NCI-H1105 (cell line): ENCODE results near the gene NEDD9.

Source experiments
- DNase-seq: peaks from one replicate; lab custom pipeline; 2025; lab: John Stamatoyannopoulos, UW

NEDD9 gene

DNA sequence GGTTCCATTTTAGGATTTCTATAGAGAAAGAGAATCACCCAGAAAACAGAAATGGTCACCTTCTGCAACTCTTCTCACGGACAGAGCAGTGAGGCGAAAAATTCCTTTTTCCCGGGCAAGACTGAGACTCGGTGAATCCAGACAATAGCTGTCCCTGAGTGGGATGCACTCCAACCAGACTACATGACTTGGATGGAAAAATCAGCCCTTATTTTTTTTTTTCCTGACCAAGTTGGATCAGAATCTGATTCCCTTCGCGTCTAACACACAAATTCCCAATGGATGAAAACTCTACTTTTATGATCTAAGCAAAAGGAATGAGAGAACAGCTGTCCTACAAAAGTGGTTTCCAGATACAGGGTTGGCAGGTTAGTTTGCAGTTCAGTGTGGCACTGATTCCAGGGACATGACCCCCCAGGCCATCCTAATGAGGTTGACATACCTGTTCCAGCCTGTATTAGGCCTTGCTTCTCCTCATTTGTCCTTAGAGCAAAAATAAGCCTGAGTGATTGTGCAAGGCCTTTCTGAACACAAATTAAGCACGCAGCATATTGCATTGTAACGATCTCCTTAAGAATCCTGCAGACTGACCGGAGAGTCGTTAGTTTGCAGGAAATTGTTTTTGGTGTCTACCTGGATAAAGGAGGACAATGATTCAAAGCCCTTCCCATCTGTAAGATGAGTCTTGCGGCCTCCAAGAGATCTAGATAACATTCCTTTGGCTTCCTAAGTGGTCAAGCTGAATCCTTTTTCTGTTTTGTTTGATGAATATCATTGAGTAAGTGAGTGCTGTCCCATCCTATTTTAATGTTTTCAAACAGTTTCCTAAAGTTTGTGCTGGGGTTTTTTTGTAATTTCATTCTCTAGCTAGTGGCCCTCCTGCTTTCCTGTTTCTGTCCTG, 1.5 kb upstream of the NEDD9 start:
- no peak for DNase-seq

- peak; percentile 50 for DNase-seq
Measured at GRCh38 chr6:11232770-11233626, 530 bp upstream of the NEDD9 start.

DNA sequence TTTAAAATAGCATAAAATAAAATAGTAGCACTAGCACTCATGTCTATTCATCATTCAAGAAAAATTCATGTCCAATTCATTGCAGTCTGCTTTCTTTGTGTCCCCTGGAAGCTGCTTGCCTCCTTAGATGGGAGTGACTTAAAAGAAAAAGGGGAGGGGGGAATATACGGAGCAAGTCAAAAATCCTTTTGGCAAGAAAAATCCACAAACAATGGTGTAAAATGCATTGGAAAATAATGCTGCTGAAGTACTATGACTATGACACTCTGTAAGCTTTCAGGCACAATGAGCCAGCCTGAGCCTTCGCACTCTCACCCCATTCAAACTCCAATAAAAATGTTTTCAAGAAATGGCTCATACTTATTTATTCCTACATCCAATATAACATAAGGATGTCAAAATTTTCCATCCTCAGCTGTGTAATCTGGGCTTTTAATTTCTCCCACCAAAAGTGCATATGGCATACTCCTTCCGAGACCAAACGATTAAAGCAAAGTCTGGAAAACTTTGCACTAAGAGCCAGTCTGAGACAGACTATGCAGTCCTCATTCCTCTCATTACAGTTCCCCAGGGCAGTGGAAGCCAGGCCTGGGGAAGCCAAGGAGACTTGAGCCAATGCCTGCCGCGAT, 790 bp downstream of the NEDD9 start:
- DNase-seq, result no peak

- no peak for DNase-seq
Measured at GRCh38 chr6:11231108-11231463, 1.4 kb downstream of the NEDD9 start.

DNA sequence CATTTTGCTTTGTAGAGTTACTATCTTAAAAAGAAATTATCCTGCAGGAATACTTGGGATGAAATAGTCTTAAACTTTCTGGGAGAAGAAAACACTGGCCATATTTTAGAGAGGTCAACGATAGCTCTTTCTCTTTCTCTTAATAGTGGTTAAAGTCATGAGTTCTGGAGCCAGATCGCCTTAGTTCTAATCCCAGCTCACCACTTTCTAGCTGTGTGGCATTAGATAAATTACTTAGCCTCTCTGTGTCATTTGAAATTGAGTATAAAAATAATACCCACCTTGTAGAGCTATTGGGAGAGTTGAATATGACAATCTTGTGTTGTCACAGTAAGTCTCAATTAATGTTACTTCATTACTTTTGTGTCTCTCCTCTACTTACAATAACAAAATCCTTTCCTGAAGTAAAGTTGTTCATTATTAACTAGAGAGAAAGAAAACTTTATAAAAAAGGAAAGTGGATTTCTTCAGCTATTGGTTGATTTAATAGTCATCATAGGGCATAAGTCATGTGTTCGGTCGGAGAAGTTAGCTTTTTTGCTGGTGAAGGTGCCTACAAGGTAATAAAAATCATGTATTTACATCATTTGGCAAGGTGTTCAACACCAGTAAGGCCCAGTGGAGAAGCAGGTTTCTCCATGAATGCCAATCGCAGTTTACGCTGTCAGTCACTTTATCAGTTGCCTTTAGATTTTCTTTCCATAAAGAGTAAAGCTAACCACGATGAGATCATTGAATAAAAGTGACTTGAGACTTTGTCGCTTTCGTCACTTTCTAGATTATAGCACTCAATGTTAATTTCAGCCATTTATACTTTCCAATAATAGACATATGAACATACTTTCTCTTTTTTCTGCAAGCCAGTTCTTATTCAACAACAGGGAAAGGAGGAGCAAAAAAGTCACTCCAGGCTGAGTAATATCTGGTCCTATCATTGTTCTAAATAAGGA, 2.0 kb downstream of the NEDD9 start:
- DNase-seq, result no peak

DNA sequence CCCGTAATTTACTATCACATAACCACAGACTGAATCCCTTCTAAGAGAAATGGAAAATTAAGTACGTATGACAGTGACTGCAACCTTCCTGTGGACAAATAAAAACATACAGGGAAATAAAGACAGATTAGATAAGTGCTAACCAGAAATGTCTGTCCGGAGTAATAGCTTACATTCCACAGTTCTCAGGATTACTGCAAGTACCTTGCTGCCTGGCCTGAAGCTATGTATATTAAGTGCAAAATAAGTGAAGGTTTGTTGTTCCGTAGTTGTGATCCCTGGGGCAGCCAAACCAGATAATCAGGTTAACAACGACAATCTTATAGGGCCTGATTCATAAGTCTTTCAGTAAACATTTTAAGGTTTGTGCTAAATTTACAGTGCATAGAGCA, 2.8 kb downstream of the NEDD9 start:
- DNase-seq, result no peak

DNA sequence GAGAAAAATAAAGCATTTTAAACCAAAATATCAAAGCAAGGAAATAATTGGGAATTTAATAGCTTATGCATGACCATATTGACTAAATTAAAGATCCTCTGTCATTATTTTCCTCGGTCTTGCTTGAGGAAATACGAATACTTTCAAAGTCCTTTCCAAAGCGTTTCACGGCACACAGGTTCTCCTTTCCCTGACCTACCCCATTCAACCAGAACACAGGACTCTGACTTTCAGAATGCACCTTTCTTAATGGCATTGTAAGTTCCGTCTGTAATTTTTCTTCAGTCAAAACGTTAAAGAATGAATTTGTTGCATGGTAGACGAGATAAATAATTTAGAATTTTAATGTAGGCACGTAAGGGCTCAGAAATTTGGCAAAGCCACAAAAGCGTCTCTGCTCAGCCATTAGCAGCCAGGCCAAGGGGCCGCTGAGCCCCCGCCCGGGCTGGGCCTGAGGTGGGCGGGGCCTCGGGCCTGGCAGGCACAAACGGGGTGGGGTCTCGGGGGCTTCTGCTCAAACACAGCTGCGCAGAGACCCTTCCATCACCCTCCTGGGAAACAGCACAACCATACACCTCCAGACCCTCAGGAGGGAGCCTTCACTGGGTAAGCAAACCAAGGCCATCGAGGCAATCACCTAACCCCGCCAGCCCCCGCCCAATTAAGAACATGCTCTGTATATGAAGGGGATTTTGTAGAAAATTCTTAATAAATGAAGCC, 3.4 kb downstream of the NEDD9 start:
- DNase-seq, result no peak

DNA sequence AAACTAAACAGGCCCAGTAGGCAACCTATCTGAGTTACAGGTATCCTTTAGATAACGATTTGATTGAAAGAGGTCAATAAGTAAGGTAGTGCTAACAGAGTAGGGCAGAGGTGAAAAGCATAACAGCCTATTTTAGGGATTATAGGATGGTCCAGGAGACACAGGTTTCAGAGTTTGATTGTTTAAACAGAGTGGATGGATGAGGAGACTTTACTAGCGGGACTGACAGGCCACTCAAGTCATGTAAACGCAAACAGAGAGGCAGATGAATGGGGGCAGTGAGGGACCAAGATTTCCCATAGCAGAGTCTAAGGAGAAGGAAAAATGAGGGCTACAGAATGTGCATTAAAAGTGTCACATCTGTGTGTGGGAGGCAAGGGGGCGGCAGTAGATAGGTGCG, 4.8 kb downstream of the NEDD9 start:
- no peak for DNase-seq

DNA sequence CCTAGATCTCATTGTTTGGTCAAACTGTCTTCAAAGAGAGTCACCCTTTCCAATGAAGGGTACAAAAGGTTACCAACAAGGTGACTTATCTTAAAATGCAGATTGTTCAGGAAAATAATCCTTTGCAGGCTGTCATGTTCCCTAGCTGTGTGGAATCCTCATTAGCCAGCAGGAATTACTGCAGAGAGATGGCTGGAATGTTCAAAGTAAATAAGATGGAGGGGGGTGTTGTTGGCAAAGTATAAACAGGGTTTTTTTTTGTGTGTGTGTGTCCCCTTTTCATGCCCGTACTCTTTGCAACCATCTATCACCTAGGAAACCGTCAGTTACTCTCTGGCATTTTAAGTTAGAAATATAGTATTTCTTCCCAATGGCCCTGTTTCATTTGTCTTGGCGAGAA, 6.5 kb downstream of the NEDD9 start:
- DNase-seq, result no peak

GRCh38 chr6:11224966-11225463, 7.5 kb downstream of the NEDD9 start:
- no peak for DNase-seq

- DNase-seq, result no peak
Measured at GRCh38 chr6:11224252-11224965, 8.1 kb downstream of the NEDD9 start.

- no peak for DNase-seq
Measured at GRCh38 chr6:11223286-11223864, 9.1 kb downstream of the NEDD9 start.

DNA sequence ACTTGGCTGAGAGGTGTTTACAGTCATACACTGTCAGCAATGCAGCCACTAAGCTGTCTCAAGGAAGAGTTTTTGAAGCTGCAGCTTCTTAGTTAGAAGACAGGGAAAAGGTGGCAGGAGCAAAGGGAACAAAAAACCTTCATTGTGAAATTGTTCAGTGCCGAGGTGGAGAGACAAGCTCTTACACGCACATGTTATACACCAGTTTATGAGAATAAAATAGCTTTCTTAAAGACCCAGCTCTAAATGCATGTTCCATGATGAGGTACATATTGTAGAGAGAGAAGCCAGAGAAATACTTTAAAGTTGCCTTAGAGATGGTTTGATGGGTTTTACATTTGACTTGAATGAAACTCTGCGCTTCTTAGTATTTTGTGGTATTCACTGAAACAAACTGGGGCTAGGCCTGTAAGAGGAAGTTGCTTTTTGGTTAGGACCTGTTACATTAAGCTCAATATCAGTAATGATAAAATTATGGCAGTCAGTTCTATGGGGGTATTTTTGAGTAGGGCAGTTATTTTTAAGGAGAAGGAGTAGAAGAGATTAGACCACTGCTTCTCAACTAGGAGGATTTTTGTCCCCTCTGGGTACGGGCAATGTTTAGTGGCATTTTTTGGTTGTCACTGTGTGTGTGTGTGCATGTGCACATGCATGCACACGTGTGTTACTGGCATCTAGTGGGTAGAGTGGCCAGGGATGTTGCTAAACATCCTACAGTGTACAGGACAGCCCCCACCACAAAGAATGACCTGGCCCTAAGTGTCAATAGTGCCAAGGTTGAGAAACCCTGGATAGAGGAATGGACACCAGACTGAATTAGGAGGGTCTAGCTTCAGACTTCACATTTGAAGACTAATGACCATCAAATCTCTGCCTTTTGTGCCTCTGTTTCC, 9.8 kb downstream of the NEDD9 start:
- DNase-seq, result no peak

DNA sequence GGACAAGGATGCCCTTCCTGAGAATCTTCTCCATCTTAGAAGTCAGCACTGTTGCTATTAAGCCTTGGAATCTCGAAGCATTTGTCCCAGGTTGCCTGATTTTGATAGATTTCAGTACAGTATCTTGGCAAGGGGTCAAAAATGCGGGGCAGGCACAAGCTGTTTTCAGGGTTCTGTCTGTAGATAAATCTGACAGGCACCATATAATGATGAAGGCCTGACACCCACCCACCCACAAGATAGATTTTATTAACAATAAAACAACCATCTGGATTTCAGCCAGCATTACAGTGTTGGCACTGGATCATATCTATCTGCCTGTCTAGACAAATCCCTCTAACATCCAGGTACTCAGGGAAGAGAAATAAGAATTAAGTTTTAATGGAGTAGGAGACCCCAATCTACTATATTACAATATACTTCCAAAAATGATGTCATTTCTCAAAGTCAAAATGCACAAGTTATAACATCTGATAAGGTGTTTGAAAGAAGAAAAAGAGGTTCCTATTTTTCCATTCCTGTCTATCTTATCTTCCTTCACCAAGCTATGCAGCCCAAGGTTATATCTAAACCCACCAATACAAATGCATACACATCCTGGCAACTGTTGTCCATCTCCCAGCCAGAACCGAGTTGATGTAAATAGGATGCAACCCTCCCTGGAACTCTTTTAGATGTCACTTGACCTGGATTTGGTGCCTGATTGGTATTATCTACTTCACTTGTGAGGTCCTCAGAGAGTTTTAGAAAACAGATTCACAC, 10.7 kb downstream of the NEDD9 start:
- no peak for DNase-seq

GRCh38 chr6:11219400-11219834, 13.1 kb downstream of the NEDD9 start:
- DNase-seq, result no peak

GRCh38 chr6:11218538-11219399, 13.7 kb downstream of the NEDD9 start:
- DNase-seq, result no peak

- no peak for DNase-seq
Measured at GRCh38 chr6:11218102-11218442, 14.4 kb downstream of the NEDD9 start.
